Tibial artery (tissue), 4 donors: Measurements from ENCODE around the gene DNASE2.
A peak's percentile ranks its signal among the peaks of the same experiment; 100 is the strongest.

ENCODE experiments used
- DNase-seq, 2 donors: peaks; one replicate each; pipeline ENCODE4 v3.0.0-alpha.2; 2019
- H3K27ac ChIP-seq, 2 donors: fragments of 200-600 bp; sonication (generic) in 1 of 2; 1 replicate in 1 of 2; 2 replicates in 1 of 2; pipeline ENCODE4 v1.5.1; 2018 to 2019; ENCODE audit warnings: mild to moderate bottlenecking in 1 of 2
- H3K27me3 ChIP-seq, 2 donors: fragments of 200-600 bp; sonication (generic) in 1 of 2; one replicate each; pipeline versions ENCODE4 v1.5.1 to v1.6.0; 2016 to 2019
- H3K36me3 ChIP-seq, 3 donors: fragments of 200-600 bp; sonication (generic) in 2 of 3; one replicate each; pipeline ENCODE4 v1.5.1; 2016 to 2019; ENCODE audit warnings: mild to moderate bottlenecking in 2 of 3
- H3K4me1 ChIP-seq, 4 donors: fragments of 200-600 bp; sonication (generic) in 2 of 4; 1 replicate in 3 of 4; 2 replicates in 1 of 4; pipeline ENCODE4 v1.5.1; 2016 to 2019
- H3K4me3 ChIP-seq, 2 donors: fragments of 200-600 bp; sonication (generic) in 1 of 2; 1 replicate in 1 of 2; 2 replicates in 1 of 2; pipeline ENCODE4 v1.5.1; 2018 to 2019; ENCODE audit warnings: mild to moderate bottlenecking in 2 of 2
- H3K9me3 ChIP-seq, 3 donors: fragments of 200-600 bp; sonication (generic) in 1 of 3; one replicate each; pipeline ENCODE4 v1.5.1; 2016 to 2019
- CTCF ChIP-seq, 2 experiments: fragments of 200-600 bp in 1 of 2; fragments of 450-650 bp in 1 of 2; IDR thresholded peaks; one replicate each; pipeline ENCODE4 v1.5.1; 2017 to 2019; ENCODE audit warnings: antibody characterized with exemption in 2 of 2, mild to moderate bottlenecking in 1 of 2, moderate library complexity in 1 of 2
- intact Hi-C: fragments of 100-400 bp; cut with DNase I; formaldehyde crosslinking; loops from one replicate; pipeline ENCODE4 v1.15.0; 2023; ENCODE audit warnings: low total_unique reads

The DNASE2 gene

GRCh38 chr19:12888006-12888603 is 6.9 kb upstream of the DNASE2 start:
- no peak for TF ChIP-seq CTCF (IDR thresholded peaks at IDR 0.05)
- H3K27ac ChIP-seq, result no peak overlapping the region

GRCh38 chr19:12886969-12887747 is 5.9 kb upstream of the DNASE2 start, which contains the start of gene KLF1:
Gene KLF1 (minus strand): TSS chr19:12887201. CDS start chr19:12887140, 61 bp downstream.
- intact Hi-C loops, result loop anchor here (5.0 to 10.0 kb wide), 2 partner anchors 58 to 80 kb away; partner anchors contain the start of genes DAND5 and RAD23A
- H3K4me3 ChIP-seq, result peak within 1 kb of the TSS in 1 of 2 donors; percentile 27

More at GRCh38 chr19:12888006-12888603, 6.9 kb upstream of the DNASE2 start:
- H3K36me3 ChIP-seq, result peaks cover 0 to 2% (median 0%) of the 10 kb centered on the region in 3 donors
- H3K27me3 ChIP-seq, result peaks cover 0 to 40% of the 10 kb centered on the region in 2 donors
- H3K4me3 ChIP-seq, result no peak overlapping the region
- DNase-seq, result no peak
- peaks cover 0 to 13% (median 5%) of the 10 kb centered on the region in 3 donors for H3K9me3 ChIP-seq
- intact Hi-C loops, result loop anchor here (5.0 to 10.0 kb wide), 2 partner anchors 57 to 79 kb away; partner anchors contain the start of genes DAND5 and RAD23A
- H3K4me1 ChIP-seq, result peaks cover 0 to 39% (median 31%) of the 10 kb centered on the region in 4 donors

GRCh38 chr19:12886651-12886968 is 5.4 kb upstream of the DNASE2 start:
- DNase-seq, result no peak
- intact Hi-C loops, result loop anchor here (5.0 to 10.0 kb wide), 2 partner anchors 58 to 81 kb away; partner anchors contain the start of genes DAND5 and RAD23A
- H3K27ac ChIP-seq, result no peak overlapping the region
- no peak for TF ChIP-seq CTCF (IDR thresholded peaks at IDR 0.05)
- no peaks in the 10 kb centered on the region for H3K36me3 ChIP-seq
- H3K9me3 ChIP-seq, result peaks cover 0 to 13% (median 5%) of the 10 kb centered on the region in 3 donors
- peaks cover 0 to 29% (median 20%) of the 10 kb centered on the region in 4 donors for H3K4me1 ChIP-seq
- no peak overlapping the region for H3K4me3 ChIP-seq
- H3K27me3 ChIP-seq, result peaks cover 0 to 40% of the 10 kb centered on the region in 2 donors

More at GRCh38 chr19:12886969-12887747, 5.9 kb upstream of the DNASE2 start, which contains the start of gene KLF1:
- Histone ChIP-seq H3K9me3 (peaks cover 0 to 13% (median 5%) of the 10 kb centered on the region in 3 donors), H3K27ac (no peak within 1 kb of the TSS), H3K27me3 (peaks cover 0 to 40% of the 10 kb centered on the region in 2 donors), H3K36me3 (no peaks in the 10 kb centered on the region), H3K4me1 (peaks cover 0 to 31% (median 25%) of the 10 kb centered on the region in 4 donors)
- no peak for DNase-seq
- no peak for TF ChIP-seq CTCF (IDR thresholded peaks at IDR 0.05)

GRCh38 chr19:12885749-12886650 is 4.8 kb upstream of the DNASE2 start:
- no peaks in the 10 kb centered on the region for H3K36me3 ChIP-seq
- no peak for DNase-seq
- no peak for TF ChIP-seq CTCF (IDR thresholded peaks at IDR 0.05)
- H3K27me3 ChIP-seq, result peaks cover 0 to 40% of the 10 kb centered on the region in 2 donors
- H3K9me3 ChIP-seq, result peaks cover 0 to 13% (median 5%) of the 10 kb centered on the region in 3 donors
- intact Hi-C loops, result loop anchor here (5.0 to 10.0 kb wide), 2 partner anchors 59 to 81 kb away; partner anchors contain the start of genes DAND5 and RAD23A
- H3K4me3 ChIP-seq, result peak overlapping the region; percentile 27 to 44
- H3K4me1 ChIP-seq, result peaks cover 0 to 27% (median 17%) of the 10 kb centered on the region in 4 donors
- H3K27ac ChIP-seq, result no peak overlapping the region
